CD4-positive, alpha-beta T cell treated with Interleukin-17A for 1 hour (primary cell): ENCODE measurements around the gene SETD6.

Experiments used
- DNase-seq: peaks from one replicate; pipeline ENCODE4 v3.0.0-alpha.2; 2020

The SETD6 gene

DNA sequence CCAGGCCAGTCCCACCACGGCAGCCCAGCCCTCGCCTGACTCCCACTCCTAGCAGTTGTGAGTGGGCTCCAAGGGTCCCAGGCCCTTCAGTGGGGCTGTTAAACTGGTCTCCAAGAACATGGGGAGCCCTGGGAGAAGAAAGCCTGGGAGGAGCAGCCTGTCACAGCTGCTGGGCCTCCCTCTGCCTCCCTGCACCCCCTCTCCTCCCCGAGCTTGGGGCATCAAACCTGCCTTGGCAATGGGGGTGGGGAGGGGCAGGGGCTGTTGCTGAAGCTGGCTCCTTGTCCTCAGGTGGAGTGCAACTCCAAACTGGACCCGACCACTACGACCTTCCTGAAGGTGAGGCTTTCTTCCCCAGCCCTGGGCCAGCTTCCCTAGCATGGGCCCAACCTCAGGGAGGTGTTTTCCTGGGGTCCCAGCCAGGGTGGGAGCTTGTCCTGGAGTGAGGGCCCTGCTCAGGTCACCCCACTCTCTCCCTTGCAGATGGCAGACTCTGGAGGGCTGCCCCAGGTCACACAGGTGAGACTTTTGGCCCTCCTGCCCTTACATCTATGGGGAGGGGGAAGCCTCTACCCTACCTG, 6.6 kb upstream of the SETD6 start:
- DNase-seq: no peak

DNA sequence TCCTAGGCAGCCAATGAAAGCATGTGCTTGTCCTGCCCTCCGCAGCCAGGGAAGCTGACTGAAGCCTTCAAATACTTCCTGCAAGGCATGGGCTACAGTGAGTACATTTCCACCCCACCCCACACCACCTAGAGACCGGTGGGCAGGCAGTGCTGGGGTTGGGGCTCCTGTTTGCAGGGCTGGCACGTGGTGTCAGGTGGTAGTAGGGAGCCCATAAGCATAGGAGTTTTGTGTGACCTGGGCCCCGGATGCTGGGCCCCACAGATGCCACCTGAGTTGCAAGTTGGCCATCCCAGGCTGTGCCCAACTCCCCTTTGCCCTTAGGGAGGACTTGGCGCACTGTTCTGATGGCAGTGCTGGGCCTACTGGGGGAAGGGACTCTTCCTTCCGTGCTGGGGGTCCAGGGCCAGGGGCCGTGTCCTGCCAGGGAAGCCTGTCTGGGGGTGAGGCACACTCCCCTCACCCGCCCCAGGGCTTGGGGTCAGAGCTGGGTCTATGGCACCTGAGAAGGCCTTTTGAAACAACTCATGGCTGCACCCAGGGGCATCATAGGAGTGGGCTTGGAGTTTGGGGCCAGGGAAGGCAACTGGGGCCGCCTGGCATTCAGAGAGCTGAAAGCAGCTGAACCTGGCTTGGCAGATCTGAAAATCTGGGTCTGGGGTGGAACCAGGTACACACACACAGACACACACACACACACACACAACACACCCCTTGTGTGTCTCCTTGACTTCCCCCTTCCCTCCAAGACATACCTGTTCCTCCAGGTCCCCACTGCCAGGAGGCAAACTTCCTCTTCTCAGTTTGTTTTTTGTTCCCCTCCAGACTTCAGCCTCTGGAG, 5.8 kb upstream of the SETD6 start:
- DNase-seq: no peak

DNA sequence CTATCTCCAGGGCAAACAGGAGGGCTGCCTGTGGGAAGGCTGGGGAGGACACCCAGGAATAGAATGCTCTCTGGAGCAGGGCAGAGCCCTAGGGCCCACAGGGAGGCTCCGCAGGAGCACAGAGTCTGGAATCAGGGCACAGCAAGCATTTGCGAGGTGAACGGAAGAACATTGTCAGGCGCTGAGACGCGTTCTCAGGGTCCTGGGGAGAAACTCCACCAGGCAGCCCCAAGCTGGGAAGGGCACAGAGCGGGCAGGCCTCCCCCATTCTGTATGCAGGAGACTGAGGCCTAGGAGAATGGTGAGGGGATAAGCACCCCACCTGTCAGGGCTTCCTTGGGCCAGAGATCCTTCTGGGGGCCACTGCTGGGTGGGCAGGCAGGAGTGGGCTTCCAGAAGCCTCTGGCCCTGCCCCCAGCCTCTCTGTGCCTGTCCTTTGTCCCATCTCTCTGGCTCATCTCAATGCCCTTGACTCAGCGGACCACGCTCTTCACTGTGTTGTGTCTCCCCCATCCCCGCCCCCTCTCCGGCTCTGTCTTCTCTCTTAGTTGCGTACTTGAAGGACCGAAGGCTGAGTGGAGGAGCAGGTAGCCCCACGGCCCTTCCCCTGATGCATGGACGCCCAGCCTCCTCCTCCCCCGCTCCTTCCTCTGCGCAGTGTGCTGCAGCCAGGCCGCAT, 5.1 kb upstream of the SETD6 start:
- DNase-seq: no peak

DNA sequence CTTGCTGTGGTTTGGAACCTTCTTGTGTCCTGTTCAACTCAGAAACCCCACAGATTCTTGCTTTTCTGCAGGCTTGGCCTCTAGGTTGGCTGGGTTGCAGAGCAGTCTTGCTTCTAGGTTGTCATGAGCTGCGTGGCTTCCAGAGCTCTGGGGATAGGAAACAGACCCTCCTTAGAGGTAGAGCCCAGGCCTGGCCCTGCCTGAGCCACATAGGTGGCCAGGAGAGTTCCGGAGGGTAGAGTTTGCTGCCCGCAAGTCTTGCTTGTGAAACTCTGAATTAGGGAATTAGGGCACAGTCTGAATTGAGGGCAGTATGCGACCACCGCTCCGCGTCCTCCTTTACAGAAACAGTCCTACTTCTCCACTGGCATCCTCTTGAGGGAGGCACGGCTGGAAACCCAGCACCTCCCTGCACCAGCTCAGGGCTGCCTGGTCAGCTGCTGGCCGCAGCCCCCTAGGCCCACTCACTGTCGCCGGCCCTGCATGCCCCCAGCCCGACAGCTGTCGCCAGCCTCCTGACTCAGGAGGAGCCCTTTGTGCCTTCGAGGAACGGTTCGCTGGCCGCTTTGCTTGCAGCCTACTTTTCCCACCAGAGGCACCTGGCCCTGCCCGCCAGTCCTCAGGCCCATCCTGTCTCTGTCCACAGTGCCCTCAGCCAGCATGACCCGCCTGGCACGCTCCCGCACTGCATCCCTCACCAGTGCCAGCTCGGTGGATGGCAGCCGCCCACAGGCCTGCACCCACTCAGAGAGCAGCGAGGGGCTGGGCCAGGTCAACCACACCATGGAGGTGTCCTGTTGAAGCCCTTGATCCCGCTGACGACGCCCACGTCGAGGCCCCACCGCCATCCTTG, 4.3 kb upstream of the SETD6 start:
- no peak for DNase-seq

DNA sequence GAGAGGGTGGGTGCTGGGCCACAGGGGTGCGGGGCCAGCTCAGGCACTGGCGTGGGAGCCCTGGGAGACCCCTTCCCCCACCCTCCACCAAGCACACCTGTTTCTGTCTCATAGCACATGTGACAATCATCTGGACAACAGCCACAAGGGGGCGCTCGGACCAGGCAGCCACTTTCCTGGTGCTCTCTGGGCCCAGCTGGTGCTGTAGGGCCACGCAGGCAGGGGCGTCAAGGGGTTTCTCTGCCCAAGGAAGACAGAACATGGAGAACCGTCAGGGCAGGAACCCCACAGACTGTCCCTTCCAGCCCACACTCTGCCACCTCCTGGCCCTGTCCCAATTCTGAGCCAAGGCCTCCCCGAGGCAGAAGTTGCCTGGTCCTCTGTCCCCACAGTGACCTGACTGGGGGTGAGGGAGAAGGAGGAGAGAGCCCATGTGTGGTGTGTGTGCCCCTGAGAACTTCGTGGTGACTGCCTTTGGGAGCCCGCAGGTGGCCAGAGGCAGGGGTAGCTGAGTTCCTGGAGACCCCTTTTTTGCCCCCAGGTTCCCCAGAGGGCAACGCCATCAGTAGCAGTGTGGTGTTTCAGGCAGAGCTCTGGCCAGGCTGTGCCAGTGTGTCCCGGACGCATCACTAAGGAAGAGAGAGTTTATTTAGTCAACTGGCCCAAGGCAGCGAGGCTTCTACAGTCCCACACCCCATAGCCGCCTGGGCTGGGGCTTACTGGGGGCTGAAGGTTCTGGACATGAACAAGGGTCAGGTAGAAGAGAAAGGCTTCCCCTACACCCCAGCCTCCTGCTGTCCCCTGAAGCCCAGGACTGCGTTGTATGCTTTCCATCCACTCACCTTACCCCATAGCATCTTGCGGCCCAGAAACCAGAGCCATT, 3.1 kb upstream of the SETD6 start:
- DNase-seq: peak; percentile 84

DNA sequence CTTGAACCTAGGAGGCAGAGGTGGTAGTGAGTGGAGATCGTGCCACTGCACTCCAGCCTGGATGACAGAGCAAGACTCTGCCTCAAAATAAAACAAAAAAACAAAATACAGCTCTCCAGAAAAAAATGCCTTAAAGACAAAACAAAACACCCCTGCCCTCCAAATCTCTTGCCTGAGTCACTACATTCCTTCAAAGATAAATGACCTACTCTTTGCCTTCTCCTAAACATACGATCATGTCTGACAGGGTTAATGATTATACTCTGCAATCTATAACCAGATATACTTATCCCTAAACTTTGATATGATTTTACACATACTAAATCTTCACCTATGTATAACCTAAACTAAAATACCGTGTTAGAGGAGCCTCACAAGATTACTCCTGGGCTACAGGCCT, 1.4 kb upstream of the SETD6 start:
- DNase-seq: no peak

DNA sequence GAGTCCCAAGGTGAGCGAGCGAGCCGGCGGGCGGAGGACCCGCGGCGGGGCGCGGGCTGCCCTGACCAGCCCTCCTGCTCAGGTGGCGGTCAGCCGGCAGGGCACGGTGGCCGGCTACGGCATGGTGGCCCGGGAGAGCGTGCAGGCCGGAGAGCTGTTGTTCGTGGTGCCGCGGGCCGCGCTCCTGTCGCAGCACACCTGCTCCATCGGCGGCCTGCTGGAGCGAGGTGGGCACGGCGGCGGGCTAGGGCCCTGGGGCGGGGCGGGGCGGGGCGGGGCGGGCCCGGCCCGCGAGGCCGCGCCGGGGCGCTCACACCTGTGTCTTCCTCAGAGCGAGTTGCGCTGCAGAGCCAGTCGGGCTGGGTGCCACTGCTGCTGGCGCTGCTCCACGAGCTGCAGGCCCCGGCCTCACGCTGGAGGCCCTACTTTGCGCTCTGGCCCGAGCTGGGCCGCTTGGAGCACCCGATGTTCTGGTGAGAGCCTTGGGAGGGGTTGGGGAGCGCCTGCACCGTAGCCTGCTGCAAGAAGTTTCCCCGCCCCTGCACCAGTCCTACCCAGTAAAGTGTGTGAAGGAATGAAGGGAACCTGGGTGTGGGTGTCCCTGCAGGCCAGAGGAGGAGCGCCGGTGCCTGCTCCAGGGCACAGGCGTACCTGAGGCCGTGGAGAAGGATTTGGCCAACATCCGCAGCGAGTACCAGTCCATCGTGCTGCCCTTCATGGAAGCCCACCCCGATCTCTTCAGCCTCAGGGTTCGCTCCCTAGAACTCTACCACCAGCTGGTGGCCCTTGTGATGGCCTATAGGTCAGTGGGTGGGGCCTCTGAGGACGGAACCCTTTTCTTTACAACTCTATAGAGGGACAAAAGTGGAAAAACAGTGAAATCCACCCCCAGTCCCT, 802 bp downstream of the SETD6 start:
- peak; percentile 35 for DNase-seq

DNA sequence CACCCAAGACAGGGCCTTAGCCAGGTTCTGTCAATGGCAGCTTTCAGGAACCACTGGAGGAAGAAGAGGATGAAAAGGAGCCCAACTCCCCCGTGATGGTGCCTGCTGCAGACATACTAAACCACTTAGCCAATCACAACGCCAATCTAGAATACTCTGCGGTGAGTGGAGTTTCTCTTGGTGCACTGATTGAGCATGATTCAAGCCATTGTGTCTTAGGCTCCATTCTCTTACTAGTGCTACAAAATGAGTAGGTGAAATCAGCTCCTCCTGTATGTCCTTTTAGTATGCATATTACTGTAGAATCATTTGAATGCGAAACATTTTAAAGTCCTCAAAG, 1.4 kb downstream of the SETD6 start:
- no peak for DNase-seq

DNA sequence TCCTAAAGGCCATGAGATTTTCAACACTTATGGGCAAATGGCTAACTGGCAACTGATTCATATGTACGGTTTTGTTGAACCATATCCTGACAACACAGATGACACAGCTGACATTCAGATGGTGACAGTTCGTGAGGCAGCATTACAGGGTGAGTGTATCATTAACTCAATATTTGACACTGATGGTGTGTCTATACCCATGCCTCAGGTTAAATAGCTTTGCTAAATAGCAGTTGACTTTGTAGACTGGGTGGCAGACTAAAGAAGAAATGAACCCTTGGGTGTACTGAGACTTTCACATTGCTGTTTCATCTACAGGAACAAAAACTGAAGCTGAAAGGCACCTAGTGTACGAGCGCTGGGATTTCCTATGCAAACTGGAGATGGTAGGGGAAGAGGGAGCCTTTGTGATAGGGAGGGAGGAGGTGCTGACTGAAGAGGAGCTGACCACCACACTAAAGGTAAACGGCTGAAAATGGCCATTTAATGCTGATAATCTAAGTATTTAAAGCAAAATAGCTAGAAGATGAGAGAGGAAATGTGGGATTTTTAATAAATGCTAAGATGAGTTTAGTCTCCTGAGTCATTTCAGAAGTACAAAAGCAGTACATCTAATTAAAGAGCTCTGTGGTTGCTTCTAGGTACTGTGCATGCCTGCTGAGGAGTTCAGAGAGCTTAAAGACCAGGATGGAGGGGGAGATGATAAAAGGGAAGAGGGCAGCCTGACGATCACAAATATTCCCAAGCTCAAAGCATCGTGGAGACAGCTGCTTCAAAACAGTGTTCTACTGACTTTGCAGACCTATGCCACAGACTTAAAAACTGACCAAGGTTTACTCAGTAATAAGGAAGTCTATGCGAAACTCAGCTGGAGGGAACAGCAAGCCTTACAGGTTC, 3.0 kb downstream of the SETD6 start:
- no peak for DNase-seq

DNA sequence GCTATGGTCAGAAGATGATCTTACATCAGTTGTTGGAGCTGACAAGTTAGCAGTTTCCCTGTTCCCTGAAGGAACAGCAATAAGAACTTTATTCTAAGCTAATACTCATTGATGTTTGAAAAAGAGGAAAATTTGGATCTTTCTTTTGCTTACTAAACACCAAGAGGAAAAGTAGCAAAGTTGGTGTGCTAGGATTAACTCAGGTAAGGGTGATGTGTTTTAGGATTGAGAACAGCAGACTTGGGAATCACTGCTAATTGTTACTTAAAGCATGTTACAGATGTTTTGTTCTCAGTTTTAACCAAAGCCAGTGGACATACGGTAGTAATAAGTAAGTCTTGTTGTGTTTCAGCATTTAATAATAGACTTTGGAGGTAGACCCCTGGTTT, 3.7 kb downstream of the SETD6 start:
- no peak for DNase-seq

DNA sequence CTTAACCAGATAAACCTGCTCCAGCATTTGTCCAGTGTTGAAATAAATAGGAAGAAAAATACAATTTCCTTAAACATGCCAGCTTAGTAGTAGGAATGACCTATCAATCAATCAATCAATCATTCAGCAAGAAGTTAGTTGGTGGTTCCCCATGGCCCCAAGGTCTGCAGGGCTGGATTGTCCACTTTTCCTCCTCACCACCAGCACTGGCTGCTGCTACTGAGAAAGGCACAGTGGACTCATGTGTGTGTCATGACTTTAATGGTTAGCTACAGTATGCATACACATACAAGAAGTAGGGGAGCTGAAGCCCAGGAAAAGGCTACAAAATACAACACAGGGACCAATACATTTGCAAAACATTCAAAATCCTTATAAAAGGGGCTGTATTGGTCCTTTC, 4.4 kb downstream of the SETD6 start:
- DNase-seq: no peak

DNA sequence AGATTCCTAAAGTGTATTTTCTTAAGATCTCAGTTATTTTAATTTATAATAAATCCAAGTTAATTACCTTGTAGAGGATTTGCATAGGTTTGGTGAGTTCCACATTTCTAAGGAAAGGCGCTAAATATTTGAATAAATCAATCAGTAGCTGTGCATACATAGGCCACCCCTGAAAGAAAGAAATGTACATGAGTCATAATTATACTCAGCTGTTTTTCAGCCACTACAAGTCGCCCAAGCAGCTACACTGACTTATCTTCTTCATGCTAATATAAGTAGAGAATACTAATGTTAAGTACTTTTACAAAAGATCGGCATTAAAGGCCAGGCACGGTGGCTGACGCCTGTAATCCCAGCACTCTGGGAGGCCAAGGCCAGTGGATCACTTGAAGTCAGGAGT, 14.9 kb downstream of the SETD6 start:
- no peak for DNase-seq

DNA sequence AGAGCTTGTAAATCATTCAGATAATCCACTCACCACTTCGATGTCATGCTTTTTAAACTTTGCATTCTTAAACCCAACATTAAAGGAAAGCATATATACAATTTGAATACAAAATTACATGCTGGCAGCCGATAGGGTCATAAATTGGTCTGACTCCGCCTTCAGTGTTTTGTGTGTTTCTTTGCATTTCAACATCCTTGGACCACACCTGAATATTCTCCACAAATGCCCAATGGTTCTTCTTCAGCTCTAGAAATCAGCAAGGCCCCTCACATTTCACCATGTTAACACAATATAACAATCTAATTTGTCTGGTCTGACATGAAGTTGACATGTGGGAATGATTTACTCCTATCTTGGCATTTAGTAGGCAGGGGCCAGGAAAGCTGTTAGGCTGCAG, 17.1 kb downstream of the SETD6 start:
- no peak for DNase-seq

DNA sequence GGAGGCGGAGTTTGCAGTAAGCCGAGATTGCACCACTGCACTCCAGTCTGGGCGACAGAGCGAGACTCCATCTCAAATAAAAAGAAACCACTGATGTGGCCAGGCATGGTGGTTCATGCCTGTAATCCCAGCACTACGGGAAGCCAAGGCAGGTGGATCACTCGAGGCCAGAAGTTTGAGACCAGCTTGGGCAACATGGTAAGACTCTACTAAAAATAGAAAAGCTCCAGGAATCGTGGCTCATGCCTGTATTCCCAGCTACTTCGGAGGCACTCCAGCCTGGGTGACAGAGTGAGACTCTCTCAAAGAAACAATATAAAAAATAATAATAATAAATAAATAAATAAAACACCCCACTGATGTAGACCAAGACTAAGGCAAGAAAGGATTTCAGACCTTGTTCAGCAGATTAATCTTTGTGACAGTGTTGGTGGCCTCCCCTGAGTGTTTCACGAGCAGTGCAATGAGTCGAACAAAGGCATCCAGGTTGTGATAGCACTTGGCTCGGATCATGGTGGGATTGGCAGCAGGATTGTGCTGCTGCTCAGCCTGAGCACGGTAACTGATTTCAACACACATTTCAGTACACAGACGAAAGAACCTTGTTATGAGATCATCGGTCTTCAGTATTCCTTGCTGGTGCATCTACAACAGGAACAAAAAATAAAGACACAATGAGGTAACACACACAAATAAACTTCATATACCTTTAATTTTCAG, 18.6 kb downstream of the SETD6 start:
- no peak for DNase-seq

DNA sequence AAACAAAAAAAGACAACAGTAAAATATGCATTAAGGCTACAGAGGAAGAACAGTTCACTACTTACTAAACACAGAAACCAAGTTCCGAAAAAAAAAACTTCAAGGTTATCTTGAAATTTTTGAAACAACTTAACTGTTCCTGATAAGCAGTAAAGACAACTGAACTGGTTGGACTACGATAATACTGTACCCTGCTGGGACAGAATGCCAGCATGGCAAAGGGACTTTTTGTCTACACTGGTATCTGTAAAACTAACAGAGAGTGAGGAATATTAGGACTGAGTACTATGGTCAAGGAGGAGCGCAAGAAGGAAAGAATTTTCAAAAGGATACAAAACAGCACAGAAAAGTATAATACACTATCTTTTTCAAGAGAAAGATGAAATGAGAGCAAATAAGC, 19.8 kb downstream of the SETD6 start:
- no peak for DNase-seq

DNA sequence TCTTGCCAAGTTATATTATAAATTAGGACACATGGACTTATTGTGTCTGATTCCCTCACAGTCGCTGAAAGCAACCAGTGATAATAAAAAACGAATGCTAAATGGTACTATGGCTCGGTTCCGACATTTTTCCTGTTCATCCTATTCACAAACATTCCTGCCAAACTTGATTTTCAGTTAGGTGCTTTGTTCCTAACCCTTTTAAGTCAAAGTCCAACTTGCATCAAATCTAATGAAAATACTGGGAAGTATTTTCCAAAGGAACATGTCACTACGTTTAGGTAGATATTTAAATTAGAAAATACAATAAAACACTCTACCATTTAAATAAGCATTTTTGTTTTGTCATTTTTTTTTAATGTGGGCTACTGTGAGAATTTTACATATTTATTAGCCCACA, 21.0 kb downstream of the SETD6 start:
- DNase-seq: no peak

DNA sequence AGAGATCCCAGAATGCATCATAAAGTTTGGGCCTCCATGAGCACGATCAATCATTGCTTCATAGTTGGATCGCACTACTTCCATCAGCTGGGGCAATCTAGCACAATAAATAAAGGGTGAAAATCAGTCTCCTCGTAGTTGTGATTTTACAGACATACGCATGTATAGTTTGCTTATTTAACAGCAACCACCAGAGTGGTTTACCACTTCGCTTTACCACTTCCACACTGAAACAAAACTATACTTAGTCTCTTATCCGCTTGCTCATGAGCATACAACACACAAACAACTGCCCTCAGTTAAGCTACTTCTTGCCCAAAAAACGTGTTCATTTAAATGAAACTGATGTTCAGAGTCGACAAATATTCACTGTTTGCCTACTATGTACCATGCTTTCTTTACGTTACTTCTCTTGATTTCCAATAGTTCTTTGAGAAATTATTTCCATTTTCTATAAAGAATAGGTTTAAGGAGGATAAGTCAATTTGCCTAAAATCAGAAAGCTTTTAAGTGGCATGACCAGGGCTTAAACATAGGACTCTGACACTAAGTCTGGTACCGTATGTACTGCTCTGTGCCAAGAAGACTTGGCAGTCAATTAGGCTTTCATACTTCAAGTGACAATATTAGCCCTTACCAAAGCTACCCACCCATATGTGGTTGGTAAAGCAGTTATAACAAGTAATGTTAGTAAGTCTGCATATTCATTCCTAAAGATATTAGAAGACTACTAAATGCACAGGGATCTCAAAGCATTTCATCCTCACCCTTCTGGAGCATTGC, 22.0 kb downstream of the SETD6 start:
- no peak for DNase-seq

DNA sequence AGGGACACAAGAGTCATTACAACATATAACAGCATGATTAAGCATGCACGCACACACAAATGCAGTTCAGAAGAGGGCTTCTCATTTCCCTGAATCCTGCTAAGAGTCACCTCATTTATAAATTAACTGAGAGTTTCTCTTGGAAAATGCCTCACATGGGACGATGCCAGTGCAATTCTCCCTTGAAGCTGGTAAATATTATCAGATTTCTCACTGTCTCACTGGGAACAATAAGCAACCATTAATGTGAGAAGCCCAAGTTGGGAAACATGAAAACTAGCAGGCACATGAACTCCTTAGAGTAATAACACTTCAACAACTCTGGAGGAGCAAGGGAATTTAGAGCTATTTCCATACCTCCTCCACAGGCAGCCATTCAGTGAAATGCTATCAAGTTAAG, 26.4 kb downstream of the SETD6 start:
- DNase-seq: no peak

DNA sequence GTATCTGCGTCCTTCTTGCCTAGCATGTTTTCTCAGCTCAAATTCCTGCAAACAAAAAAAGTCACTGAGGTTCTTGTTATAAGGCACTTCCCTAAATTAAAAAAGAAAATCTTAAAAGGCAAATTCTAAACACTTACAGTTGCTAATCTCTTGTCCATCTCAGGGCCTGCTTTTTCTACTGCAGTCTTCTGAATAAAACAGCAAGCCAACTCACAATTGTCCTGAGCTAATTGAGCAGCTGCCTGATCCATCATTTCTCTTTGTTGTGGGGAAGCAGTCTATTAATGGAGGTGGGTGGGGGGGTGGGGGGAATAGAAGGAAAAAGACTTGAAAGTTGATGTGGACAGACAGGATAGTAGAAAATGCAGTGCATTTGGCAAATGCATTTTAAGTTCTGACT, 27.0 kb downstream of the SETD6 start:
- no peak for DNase-seq
